CD4-positive, alpha-beta T cell treated with Interferon alpha-2 for 1 hour (primary cell): ENCODE data around the gene UXS1.
"Not testable (repeated sequence)": the region's sequence is repeated elsewhere in the genome, so short reads cannot be mapped to it uniquely, and the experiment has no call there.

Source experiments
- DNase-seq, 2 donors: peaks; one replicate each; pipeline ENCODE4 v3.0.0-alpha.2; 2020 to 2022

Gene UXS1

GRCh38 chr2:106159866-106160785 lies 34.0 kb downstream of the UXS1 start:
- DNase-seq = peak; percentile 48 to 80

- peak; percentile 37 to 69 for DNase-seq
Measured at GRCh38 chr2:106158871-106159270, 35.2 kb downstream of the UXS1 start.

DNA sequence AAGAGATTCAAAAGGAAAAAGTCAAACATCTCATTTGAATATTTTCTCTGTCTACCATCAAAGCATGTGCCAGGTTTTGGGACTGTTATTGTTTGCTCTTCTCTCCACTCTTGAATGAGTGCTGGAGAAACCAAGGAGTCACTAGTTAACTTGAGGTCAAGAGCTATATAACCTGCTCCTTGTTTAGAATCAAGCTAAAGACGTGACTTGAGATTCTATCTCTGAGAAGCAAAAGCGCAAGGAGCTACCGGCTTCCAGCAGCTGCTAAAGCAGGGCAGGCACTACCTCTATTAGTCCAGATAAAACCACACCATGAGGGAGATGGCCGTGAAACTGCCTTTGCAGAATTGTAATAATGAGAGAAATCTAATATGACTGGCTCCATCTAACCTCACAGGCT lies 36.0 kb downstream of the UXS1 start:
- no peak for DNase-seq

GRCh38 chr2:106157416-106157815 lies 36.7 kb downstream of the UXS1 start:
- DNase-seq = no peak

- no peak for DNase-seq
Measured at GRCh38 chr2:106156305-106157296, 37.5 kb downstream of the UXS1 start.

GRCh38 chr2:106153781-106154180 lies 40.3 kb downstream of the UXS1 start:
- DNase-seq = no peak

DNA sequence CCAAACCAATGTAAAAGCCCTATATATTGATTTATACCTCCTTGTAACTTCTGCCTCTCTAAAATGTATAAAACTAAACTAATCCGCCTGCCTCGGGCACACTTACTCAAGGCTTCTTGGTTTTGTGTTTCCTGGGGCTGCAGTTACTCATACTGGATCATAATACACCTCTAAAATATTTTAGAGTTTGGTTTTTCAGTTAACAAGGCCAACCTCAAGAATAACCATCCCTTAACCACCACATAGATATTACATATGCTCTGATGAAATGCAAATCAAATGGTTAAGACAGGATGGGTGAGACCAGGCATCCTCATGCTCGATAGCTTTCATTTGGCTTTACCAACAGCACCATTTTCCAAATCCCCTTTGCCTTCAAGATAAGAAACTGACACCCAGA lies 46.4 kb downstream of the UXS1 start:
- DNase-seq = no peak

DNA sequence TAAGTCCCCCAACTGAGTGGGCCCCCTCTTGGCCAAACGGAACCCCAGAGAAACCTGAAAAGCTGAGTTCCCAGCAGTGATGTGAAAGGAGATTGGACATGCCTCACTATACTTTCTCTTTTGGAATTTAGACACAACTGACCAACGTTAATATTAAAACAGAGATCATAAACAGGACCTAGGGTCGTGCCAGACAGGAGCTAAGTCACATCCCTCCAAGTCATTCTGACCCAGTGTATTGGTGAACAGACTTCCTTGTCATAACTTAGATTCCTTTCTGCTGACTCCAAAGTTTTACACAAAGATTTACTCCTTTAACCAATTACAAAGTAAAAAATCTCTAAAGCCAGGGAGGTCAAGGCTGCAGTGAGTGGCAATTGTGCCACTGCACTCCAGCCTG lies 46.9 kb downstream of the UXS1 start:
- DNase-seq = no peak

DNA sequence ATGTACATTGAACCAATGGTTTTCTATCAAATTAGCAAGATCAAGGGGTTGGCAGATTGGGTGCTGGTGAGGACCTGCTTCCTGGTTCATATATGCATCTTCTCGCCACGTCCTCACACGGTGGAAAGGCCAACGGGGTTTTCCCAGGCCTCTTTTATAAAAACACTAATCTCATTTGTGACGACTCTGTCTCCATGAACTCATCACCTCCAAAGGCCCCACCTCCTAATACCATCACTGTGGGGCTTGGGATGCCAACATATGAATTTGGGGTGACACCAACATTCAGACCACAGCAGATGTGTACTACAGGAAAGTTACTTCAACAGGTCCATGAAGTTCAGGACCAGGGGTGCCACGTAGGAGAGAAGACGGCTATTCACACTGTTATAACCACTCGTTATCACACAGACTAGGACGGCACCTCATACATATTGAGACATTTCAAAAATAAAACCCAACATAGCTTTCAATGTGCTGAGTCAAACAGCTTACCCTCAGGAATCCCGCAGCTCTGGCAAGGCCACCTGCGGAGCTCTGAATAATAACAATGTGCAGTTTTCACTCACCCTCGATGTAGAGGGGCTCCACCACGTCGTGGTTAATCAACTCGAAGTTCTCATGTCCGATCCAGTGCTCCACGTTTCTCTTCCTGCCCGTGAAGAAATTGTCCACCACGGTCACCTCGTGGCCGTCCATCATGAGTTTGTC lies 49.3 kb downstream of the UXS1 start:
- peak; percentile 42 to 79 for DNase-seq

DNA sequence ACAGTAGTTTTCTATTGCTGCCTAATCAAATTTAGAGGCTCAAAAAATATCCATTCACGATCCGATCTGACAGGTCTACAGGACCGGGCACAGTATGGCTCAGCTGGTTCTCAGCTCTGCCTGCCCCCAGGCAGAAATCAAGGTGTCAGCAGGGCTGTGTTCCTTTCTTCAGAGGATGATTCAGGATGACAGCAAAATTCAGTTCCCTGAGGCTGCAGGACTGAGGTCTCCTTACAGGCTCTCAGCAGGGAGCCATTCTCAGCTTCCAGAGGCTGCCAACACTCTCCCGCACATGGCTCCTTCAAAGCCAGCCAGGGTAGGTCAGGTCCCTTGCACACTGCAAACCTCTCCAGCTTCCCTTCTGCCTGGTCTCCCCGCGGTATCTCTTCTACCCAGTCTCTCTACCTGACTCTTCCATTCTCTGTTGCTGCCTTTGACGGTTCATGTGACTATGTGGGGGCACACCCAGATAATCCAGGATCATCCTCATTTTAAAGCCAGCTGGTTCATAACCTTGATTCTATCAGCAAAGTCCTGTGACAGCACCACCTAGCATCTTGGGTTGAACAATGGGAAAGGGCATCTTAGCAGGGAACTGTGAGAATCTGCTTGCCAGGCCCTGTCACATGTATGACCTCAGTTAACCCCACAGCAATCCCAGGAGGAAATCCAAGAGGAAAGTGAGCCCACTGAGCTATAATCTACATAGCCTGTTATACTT lies 50.4 kb downstream of the UXS1 start:
- no peak for DNase-seq

GRCh38 chr2:106142683-106143082 lies 51.4 kb downstream of the UXS1 start:
- DNase-seq = no peak

DNA sequence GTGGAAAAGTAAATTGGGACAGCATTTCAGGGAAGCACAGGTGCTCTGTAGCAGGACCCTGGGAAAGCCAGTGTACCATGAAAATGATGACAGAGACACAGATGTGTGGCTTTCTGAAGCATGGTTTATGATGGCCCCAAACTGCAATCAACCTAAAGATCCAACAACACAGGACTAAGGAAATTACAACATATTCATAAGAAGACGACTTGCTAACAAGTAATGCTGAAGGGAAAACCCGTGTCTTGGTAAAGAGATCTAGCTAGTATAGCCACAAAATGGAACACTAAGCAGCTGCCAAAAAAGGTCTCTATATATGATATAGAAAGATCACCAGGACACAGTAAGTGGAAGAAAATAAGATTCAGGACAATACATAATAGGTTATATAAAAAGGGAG lies 53.2 kb downstream of the UXS1 start:
- no peak for DNase-seq

GRCh38 chr2:106140113-106140512 lies 54.0 kb downstream of the UXS1 start:
- no peak for DNase-seq

DNA sequence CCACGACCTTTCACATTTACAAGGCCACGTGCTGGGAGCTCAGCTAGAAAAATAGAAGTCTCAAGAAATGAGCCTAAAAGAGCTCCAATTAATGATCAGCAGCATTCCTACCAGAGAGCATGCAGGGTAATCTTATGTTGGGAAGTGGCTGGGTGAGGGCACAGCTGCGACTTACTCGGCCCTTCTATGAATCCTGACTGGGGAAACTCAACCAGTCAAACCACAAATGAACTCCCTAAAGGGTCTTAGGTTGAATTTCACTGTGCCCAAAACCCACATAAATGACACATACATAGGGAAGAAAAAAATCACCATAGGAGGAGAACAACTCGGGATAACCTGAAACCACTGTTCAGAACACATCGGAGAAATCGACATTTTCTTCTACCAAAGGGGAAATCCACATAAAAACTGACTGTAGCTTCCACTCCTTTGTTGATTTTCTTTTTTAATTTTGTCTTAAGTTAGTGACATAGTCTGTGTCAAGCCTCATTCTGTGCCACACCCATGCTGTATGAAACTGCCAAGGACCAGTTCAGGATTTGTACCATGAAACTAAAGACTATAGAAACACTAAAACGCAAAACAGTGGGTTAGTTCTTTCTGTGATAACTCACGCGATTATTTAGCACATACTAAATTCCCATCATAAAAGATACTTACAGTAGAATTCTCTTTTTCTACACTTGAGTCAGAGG lies 54.7 kb downstream of the UXS1 start:
- no peak for DNase-seq

- no peak for DNase-seq
Measured at GRCh38 chr2:106138543-106139237, 55.4 kb downstream of the UXS1 start.

DNA sequence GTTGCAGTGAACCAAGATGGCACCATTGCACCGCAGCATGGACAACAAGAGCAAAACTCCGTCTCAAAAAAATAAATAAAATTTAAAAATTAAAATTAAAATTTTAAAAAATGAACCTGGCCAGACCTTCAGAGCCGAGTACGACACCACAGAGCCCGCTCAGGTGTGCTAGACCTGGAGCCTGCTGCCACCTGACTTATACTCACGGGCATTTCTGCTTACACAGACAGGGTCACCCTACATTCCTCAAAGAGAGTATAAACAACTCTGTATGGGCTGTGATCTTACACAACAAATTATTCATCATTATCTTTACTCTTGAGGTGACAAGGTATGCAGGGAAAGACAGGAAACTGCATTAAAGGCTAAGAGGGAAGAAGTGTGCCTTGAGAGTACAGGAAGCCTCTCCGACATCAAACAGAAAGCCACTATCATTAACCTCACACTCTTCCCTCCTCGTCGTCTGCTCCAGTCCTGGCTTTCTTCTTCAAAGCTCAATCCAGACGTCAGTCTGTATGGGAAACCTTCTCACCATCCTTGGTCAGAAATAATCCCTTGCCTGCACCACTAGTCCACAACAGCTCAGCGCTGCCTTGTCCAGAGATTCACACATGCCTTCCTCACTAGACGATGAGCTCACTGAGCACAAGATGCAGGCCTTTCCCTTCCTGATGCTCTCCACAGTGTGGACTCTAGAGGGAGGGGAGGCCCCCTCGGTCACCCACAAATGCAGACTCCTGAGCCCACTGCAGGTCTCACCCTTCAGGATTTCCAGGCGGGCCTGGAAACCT lies 56.2 kb downstream of the UXS1 start:
- peak in 1 of 2 donors; percentile 47 for DNase-seq

DNA sequence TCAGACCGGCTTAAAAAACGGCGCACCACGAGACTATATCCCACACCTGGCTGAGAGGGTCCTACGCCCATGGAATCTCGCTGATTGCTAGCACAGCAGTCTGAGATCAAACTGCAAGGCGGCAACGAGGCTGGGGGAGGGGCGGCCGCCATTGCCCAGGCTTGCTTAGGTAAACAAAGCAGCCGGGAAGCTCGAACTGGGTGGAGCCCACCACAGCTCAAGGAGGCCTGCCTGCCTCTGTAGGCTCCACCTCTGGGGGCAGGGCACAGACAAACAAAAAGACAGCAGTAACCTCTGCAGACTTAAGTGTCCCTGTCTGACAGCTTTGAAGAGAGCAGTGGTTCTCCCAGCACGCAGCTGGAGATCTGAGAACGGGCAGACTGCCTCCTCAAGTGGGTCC lies 62.9 kb downstream of the UXS1 start:
- DNase-seq = not testable (repeated sequence)

GRCh38 chr2:106130251-106130998 lies 63.7 kb downstream of the UXS1 start:
- DNase-seq = no peak

GRCh38 chr2:106129592-106129991 lies 64.5 kb downstream of the UXS1 start:
- DNase-seq = no peak
